Activated naive CD4-positive, alpha-beta T cell treated with Interleukin-2 at 50 U/mL for 16 hours (primary cell): ENCODE results near the gene TTC3.
A peak's percentile ranks its signal among the peaks of the same experiment; 100 is the strongest.
"Not testable (repeated sequence)": the region's sequence is repeated elsewhere in the genome, so short reads cannot be mapped to it uniquely, and the experiment has no call there.

Experiments used
- DNase-seq: peaks from one replicate; pipeline ENCODE4 v3.0.0-alpha.2; 2020

Gene TTC3, protein sequence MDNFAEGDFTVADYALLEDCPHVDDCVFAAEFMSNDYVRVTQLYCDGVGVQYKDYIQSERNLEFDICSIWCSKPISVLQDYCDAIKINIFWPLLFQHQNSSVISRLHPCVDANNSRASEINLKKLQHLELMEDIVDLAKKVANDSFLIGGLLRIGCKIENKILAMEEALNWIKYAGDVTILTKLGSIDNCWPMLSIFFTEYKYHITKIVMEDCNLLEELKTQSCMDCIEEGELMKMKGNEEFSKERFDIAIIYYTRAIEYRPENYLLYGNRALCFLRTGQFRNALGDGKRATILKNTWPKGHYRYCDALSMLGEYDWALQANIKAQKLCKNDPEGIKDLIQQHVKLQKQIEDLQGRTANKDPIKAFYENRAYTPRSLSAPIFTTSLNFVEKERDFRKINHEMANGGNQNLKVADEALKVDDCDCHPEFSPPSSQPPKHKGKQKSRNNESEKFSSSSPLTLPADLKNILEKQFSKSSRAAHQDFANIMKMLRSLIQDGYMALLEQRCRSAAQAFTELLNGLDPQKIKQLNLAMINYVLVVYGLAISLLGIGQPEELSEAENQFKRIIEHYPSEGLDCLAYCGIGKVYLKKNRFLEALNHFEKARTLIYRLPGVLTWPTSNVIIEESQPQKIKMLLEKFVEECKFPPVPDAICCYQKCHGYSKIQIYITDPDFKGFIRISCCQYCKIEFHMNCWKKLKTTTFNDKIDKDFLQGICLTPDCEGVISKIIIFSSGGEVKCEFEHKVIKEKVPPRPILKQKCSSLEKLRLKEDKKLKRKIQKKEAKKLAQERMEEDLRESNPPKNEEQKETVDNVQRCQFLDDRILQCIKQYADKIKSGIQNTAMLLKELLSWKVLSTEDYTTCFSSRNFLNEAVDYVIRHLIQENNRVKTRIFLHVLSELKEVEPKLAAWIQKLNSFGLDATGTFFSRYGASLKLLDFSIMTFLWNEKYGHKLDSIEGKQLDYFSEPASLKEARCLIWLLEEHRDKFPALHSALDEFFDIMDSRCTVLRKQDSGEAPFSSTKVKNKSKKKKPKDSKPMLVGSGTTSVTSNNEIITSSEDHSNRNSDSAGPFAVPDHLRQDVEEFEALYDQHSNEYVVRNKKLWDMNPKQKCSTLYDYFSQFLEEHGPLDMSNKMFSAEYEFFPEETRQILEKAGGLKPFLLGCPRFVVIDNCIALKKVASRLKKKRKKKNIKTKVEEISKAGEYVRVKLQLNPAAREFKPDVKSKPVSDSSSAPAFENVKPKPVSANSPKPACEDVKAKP (N-terminal part only)

GRCh38 chr21:37072988-37073416 is at the start of gene TTC3, which contains the start of gene PIGP:
TTC3 (plus strand) TSS chr21:37073254; CDS start chr21:37087258, 14,004 bp downstream.
PIGP (minus strand) TSS chr21:37073071; CDS start chr21:37072515, 556 bp downstream.
- DNase-seq: peak; percentile 97

- DNase-seq: no peak
Observed at GRCh38 chr21:37026499-37026898, 46.6 kb upstream of the TTC3 start.

DNA sequence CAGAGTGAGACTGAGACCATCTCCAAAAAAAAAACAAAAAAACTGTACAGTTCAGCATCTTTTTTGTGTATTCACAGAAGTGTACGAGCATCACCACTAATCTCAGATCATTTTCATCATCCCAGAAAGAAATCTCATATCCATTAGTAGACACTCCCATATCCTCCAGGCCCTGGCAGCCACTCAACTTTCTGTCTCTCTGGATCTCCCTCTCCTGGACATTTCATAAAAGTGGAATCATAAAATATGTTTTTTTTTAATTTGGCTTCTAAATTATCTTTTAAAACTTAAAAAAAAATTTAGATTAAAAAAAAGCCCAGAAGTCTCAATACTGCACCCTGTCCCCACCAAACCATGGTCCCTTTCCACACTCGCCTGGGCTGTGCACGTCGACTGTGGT is 44.5 kb upstream of the TTC3 start:
- DNase-seq: no peak

GRCh38 chr21:37030864-37031263 is 42.2 kb upstream of the TTC3 start:
- no peak for DNase-seq

GRCh38 chr21:37032293-37032692 is 40.8 kb upstream of the TTC3 start:
- no peak for DNase-seq

DNA sequence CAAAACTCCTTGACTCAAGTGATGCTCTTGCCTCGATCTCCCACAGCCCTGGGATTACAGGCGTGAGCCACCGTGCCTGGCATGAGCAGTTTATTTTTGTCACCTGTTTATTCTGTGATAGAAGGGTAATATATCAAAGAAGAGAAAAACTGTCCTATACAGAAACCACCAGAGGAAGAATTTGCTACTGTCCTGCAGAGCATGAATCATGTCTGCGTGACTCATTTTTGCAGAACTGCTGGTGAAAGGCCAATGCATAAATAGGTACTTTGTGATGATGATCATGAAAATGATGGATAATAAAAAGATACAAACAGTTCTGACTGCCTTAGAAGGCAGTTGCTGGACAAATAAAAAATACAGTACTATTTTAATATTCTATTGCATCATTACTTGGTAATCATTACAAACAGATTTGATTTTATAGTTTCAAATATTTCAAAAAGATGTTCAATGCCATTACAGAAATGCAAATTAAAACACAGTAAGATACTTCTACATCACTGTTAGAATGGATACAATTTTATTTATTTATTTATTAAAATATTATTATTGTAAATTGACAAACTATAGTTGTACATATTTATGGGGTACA is 40.1 kb upstream of the TTC3 start:
- no peak for DNase-seq

DNA sequence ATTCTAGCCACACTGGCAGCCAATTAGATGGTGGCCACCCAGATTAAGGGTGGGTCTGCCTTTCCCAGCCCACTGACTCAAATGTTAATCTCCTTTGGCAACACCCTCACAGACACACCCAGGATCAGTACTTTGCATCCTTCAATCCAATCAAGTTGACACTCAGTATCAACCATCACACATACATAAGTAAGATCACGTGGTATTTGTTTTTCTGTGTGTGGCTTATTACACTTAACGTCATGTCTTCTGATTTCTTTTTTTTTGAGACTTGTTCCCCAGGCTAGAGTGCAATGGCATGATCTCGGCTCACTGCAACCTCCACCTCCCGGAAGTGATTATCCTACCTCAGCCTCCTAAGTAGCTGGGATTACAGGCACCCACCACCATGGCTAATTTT is 38.7 kb upstream of the TTC3 start:
- DNase-seq: not testable (repeated sequence)

- no peak for DNase-seq
Observed at GRCh38 chr21:37036177-37036576, 36.9 kb upstream of the TTC3 start.

DNA sequence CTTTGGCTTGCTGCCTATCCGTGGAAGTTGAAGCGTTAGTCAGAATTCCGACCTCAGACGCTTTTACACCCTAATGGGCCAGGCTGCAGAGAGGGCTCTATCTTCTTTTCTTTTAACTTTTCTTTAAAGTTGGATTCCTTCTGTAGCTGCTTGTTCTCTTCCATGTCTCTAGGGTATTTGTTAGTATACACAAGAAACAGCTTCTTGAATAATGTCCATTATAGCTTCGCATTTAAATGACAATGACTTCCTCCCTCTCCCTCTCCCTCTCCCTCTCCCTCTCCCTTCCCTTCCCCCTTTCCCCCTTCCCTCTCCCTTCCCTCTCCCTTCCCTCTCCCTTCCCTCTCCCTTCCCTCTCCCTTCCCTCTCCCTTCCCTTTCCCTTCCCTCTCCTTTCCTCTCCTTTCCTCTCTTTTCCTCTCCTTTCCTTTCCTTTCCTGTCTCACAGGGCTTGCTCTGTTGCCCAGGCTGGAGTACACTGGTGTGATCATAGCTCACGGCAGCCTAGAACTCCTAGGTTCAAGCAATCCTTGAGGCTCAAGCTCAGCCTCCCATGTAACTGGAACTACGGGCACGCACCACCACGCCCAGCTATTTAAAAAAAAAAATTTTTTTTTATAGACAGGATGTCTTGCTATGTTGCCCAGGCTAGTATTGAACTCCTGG is 33.5 kb upstream of the TTC3 start:
- DNase-seq: no peak

DNA sequence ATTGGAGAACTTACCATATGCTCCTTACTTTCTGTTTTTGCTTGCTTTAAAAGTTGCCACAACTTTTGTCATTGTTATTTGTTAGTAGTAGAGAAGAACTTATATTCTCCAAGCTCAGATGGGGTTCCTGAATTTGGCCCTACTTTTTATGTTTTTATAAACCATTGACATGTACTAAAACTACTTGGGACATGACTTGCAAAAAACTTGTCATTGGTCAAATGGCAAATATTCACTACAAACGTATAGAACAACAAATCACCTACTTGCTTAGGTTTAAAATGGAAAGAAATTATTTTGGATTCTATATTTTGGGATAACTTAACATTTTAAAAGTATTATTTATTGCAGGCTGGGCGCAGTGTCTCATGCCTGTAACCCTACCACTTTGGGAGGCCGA is 32.8 kb upstream of the TTC3 start:
- DNase-seq: no peak

GRCh38 chr21:37041706-37042271 is 31.3 kb upstream of the TTC3 start:
- DNase-seq: no peak

DNA sequence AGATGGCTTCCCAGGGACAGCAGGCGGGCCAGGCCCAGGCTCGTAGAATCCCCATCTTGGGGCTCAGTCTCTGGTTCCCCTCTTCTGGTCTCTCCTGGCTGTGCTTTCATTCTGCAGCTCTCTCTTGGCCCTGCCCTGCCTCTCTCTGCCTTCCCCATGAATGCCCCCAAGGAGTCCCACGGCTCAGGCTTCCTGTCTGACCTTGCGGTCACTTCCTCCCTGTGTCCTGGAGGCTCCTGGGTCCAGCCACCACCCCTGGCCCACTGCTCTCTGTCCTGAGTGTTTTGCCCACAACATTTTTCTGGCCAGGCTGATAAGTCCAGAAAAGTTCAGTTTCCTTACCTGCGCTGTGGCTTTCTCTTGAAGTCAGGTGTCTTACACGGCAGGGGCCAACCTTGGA is 29.2 kb upstream of the TTC3 start:
- no peak for DNase-seq

DNA sequence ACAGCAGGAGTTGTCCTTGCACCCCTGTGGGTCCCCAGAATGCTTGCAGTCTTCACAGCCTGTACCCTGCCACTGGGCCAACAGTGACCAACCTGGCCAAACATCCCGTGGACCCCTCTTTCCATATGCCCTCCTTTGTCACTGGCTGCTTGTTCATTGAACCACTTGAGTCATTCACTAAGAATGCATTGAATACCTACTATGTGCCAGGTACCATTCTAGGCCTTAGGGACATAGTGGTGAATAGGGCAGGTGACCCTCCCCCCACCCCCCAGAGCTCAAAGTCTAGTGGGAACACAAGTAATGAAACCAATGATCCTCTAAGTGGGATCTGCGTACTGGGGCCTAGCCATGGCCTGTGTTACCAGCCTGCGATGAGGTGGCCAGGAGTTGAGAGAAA is 28.4 kb upstream of the TTC3 start:
- no peak for DNase-seq

DNA sequence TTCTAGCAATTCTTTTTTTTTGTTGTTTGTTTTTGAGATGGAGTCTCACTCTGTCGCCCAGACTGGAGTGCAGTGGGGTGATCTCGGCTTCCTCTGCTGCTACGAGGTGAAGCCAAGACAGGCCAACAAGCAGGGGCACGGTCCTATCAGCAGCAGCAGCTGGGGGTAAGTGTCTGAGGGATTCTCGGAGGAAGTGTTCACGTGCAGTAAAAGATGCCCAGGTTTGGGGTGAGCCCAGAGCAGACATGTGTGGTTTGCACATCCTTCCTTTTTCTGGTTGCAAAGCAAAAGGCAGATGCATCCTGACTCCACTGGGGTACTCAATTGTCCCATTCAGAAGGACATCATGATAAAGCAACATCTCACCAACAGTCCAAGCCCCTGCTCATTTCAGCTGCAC is 27.9 kb upstream of the TTC3 start:
- no peak for DNase-seq

DNA sequence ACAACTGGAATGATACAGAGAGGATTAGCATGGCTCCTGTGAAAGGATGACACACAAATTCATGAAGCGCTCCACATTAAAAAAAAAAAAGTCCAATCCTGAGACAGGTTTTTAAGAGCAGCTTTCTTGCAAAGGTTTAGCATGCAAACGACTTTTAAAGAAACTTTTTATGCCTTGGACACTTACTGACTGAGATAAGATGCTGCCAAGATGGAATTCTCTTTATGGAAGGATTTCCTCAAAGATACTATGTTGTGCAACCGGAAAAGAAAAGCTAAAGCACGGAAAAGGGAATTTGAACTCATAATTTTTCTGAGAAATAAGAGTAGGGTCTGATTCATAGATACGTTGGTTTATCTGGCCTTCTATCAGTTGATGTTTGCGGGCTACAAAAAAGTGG is 27.5 kb upstream of the TTC3 start:
- DNase-seq: no peak

DNA sequence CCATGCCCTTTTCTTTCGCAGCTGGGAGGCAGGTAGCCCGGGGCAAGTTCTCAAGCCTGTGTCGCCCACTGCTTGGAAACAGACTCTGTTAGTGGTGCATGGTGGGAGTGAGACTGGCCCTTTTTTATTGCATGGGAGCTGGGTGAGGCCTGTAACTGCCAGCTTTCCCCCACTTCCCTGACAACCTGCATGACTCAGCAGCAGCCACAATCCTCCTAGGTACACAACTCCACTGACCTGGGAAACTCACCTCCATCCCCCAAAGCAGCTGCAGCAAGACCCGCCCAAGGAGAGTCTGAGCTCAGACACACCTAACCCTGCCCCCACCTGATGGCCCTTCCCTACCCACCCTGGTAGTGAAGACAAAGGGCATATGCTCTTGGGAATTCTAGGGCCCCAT is 26.0 kb upstream of the TTC3 start:
- no peak for DNase-seq

DNA sequence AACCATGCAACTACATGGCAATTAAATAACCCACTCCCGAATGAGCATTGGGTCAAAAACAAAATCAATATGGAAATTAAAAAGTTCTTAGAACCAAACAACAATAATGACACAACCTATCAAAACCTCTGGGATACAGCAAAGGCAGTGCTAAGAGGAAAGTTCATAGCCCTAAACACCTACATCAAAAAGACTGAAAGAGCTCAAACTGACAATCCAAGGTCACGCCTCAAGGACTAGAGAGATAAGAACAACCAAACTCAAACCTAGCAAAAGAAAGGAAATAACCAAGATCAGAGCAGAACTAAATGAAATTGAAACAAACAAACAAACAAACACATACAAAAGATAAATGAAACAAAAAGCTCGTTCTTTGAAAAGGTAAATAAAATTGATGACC is 23.3 kb upstream of the TTC3 start:
- not testable (repeated sequence) for DNase-seq

GRCh38 chr21:37055271-37055855 is 17.7 kb upstream of the TTC3 start:
- DNase-seq: no peak

DNA sequence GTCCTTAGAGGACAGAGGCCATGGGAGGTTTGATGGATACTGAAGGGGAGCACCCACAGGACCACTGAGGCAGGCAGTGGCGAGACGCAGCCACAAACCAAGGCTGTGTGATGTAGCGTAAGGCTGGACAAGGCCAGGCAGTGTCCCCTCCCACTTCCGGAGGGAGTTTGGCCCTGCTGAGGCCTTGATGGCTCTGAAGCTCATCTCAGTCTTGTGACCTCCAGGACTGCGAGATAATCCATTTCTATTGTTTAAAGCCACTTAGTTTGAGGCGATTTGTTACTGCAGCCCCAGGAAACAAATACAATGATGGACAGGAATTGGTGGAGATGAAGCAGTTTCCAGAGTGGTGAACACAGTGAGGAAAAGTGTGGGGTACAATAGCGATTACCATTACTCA is 15.4 kb upstream of the TTC3 start:
- DNase-seq: no peak

GRCh38 chr21:37058261-37058660 is 14.8 kb upstream of the TTC3 start:
- DNase-seq: no peak

GRCh38 chr21:37059181-37059580 is 13.9 kb upstream of the TTC3 start:
- DNase-seq: no peak
